Neural progenitor cell (in vitro differentiated cells): ENCODE results near the gene TMEM154. TPM values are rescaled to one million over a fixed set of nuclear protein-coding genes. Genes with fewer than 3 reads are reported as not detected.
A peak's percentile ranks its signal among the peaks of the same experiment; 100 is the strongest.

Source experiments
- DNase-seq: peaks from one replicate; pipeline ENCODE4 v3.0.0-alpha.2; 2016; ENCODE audit warnings: low spot score
- H2AFZ ChIP-seq: fragments of 200-600 bp; sonication (generic); replicated peaks from 2 replicates; pipeline ENCODE4 v1.6.1; 2016; ENCODE audit warnings: antibody characterized with exemption
- H3F3A ChIP-seq: fragments of 200-600 bp; sonication (generic); 2 replicates; pipeline ENCODE4 v1.6.1; 2016; ENCODE audit warnings: antibody characterized with exemption, low read depth
- H3K27ac ChIP-seq: fragments of 200-600 bp; sonication (generic); 2 replicates; pipeline ENCODE4 v1.5.1; 2016; ENCODE audit warnings: mild to moderate bottlenecking
- H3K27me3 ChIP-seq: fragments of 200-600 bp; sonication (generic); 2 replicates; pipeline ENCODE4 v1.6.1; 2016; ENCODE audit warnings: mild to moderate bottlenecking, moderate library complexity
- H3K36me3 ChIP-seq: fragments of 200-600 bp; sonication (generic); 2 replicates; pipeline ENCODE4 v1.5.1; 2016
- H3K4me1 ChIP-seq: fragments of 200-600 bp; sonication (generic); 2 replicates; pipeline ENCODE4 v1.6.1; 2016; ENCODE audit warnings: mixed run types
- H3K4me2 ChIP-seq: fragments of 200-600 bp; sonication (generic); 2 replicates; pipeline ENCODE4 v1.6.1; 2016
- H3K4me3 ChIP-seq: fragments of 200-600 bp; sonication (generic); 2 replicates; pipeline ENCODE4 v1.5.1; 2016
- H3K79me2 ChIP-seq: fragments of 200-600 bp; sonication (generic); 2 replicates; pipeline ENCODE4 v1.6.1; 2016; ENCODE audit warnings: low read depth
- H3K9ac ChIP-seq: fragments of 200-600 bp; sonication (generic); 2 replicates; pipeline ENCODE4 v1.6.1; 2016
- H3K9me3 ChIP-seq: fragments of 200-600 bp; sonication (generic); 2 replicates; pipeline ENCODE4 v1.5.1; 2016; ENCODE audit warnings: low read depth
- H4K20me1 ChIP-seq: fragments of 200-600 bp; sonication (generic); 2 replicates; pipeline ENCODE4 v1.6.1; 2016; ENCODE audit warnings: low read depth
- H3K27ac Mint-ChIP-seq: 3 replicates; pipeline ENCODE4 v1.8.0; 2021; ENCODE audit warnings: mixed read lengths
- H3K27me3 Mint-ChIP-seq: 2 replicates; pipeline ENCODE4 v1.8.0; 2022; ENCODE audit warnings: low read depth, mild to moderate bottlenecking, inconsistent platforms, moderate library complexity, mixed read lengths; ENCODE audit not compliant: insufficient read depth
- H3K36me3 Mint-ChIP-seq: 3 replicates; pipeline ENCODE4 v1.8.0; 2021; ENCODE audit warnings: mixed read lengths
- H3K4me1 Mint-ChIP-seq: 3 replicates; pipeline ENCODE4 v1.8.0; 2021; ENCODE audit warnings: mixed read lengths
- H3K4me3 Mint-ChIP-seq: 3 replicates; pipeline ENCODE4 v1.8.0; 2021; ENCODE audit warnings: mild to moderate bottlenecking, moderate library complexity, mixed read lengths
- H3K9me3 Mint-ChIP-seq: 3 replicates; pipeline ENCODE4 v1.8.0; 2020; ENCODE audit warnings: mixed read lengths
- CTCF ChIP-seq: fragments of 200-600 bp; sonication (generic); IDR thresholded peaks from 2 replicates; pipeline ENCODE4 v1.5.1; 2017; ENCODE audit warnings: antibody characterized with exemption, mild to moderate bottlenecking
- EZH2 ChIP-seq: fragments of 200-600 bp; sonication (generic); IDR thresholded peaks from 2 replicates; pipeline ENCODE4 v1.6.1; 2017; ENCODE audit warnings: antibody characterized with exemption, mild to moderate bottlenecking, moderate library complexity
- EZH2phosphoT487 ChIP-seq: fragments of 200-600 bp; sonication (generic); IDR thresholded peaks from 2 replicates; pipeline ENCODE4 v1.6.1; 2017; ENCODE audit warnings: antibody characterized with exemption
- total RNA-seq: library from RNA; depleted of rRNA; stranded (reverse); fragments of >200 nt; gene quantifications from 2 replicates; pipeline ENCODE4 v1.2.3, GENCODE V29; 2015; ENCODE audit warnings: low replicate concordance

The TMEM154 gene
- total RNA-seq, 1 donor from 2014 or later, result 3.0 TPM

DNA sequence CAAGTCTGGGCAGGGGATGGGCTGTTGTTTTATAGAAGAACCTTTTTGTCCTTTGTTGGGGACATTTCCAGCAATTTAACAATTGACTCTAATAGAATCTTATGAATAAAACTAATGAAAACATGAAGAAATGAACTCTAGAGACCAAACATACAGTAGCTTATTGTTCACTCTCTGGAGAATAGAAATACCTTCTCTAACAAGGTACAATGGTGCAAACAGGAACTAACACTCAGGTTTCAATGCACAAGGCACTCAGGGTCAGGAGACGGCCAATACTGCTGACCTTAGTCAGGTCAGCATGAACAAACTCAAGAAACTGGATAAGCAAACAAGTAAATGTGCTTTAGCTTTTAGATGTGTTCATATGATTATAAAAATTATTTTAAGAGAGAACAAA, 104.3 kb downstream of the TMEM154 start:
- Histone ChIP-seq H4K20me1 (no peaks in the 10 kb centered on the region), H3K79me2 (no peaks in the 10 kb centered on the region), H3K9me3 (no peaks in the 10 kb centered on the region), H3F3A (no peaks in the 10 kb centered on the region), H3K9ac (no peak overlapping the region), H3K27ac (no peak overlapping the region), H2AFZ (no peak overlapping the region), H3K4me2 (no peak overlapping the region), H3K4me3 (no peak overlapping the region), H3K36me3 (no peaks in the 10 kb centered on the region), H3K27me3 (no peaks in the 10 kb centered on the region), H3K4me1 (no peaks in the 10 kb centered on the region)
- peaks cover 2% of the 10 kb centered on the region for H3K27me3 Mint-ChIP-seq
- H3K4me3 Mint-ChIP-seq, result no peak overlapping the region
- no peaks in the 10 kb centered on the region for H3K36me3 Mint-ChIP-seq
- H3K27ac Mint-ChIP-seq, result no peak overlapping the region
- no peaks in the 10 kb centered on the region for H3K4me1 Mint-ChIP-seq
- no peaks in the 10 kb centered on the region for H3K9me3 Mint-ChIP-seq
- DNase-seq, result no peak
- no peak for TF ChIP-seq CTCF
- TF ChIP-seq EZH2phosphoT487, result no peak
- TF ChIP-seq EZH2, result no peak

DNA sequence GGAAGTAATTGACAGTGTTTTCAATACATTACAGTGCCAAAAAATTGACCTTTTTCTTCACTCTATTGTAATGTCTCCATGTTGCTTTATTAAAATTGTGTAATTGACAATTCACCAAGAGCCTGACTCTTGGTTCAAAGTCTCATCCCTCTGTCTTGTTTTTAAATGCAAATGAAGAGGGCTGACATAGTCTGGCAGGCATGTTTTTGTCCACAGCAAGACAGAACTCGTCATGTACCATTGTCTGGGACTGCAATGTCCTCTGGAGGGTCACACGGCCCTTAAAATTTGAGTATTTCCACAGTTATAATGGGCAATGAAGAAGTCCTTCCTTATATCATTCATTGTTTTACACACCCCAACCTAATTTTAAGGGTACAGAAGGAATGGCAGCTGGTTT, 105.9 kb downstream of the TMEM154 start:
- H3K9me3 Mint-ChIP-seq, result no peaks in the 10 kb centered on the region
- Histone ChIP-seq H2AFZ (no peak overlapping the region), H3K27me3 (no peaks in the 10 kb centered on the region), H3K27ac (no peak overlapping the region), H3K4me2 (no peak overlapping the region), H3K9ac (no peak overlapping the region), H3K79me2 (no peaks in the 10 kb centered on the region), H4K20me1 (no peaks in the 10 kb centered on the region), H3K9me3 (no peaks in the 10 kb centered on the region), H3K4me3 (no peak overlapping the region), H3F3A (no peaks in the 10 kb centered on the region), H3K36me3 (no peaks in the 10 kb centered on the region), H3K4me1 (no peaks in the 10 kb centered on the region)
- H3K36me3 Mint-ChIP-seq, result no peaks in the 10 kb centered on the region
- no peak for DNase-seq
- peaks cover 2% of the 10 kb centered on the region for H3K27me3 Mint-ChIP-seq
- TF ChIP-seq EZH2phosphoT487, result no peak
- no peak for TF ChIP-seq EZH2
- no peak for TF ChIP-seq CTCF
- H3K4me3 Mint-ChIP-seq, result no peak overlapping the region
- H3K4me1 Mint-ChIP-seq, result no peaks in the 10 kb centered on the region
- no peak overlapping the region for H3K27ac Mint-ChIP-seq

DNA sequence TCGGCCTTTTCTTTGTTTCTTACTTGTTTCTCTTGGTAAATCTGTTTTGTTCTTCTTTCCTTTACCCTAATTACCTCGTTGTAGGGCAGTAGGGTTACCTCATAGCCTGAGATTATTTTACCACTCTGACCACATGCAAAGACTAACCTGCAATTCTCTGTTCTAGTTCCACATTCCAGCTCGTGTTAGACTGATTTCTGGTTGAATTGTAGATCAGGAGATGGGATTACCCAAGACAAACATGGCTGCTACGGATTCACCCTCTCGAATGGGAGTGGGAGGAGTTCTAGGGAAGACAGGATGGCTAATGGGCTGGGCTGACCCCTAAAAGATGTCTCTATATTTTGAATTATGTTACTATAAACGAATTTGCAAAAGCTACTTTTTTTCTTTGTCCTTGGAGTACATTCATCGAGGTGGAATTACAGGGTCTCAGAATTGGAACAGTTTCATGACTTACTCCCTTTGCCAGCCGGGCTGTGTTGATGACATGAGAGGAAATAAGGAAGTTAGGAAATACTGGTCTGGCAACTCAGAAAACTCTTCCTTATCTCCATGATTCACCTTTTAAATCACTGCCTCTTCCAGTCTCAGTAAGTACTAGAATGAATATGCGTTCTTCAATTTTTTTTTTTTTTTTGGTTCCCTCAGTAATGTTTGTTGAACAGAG, 107.2 kb downstream of the TMEM154 start:
- no peak for DNase-seq
- Mint-ChIP-seq H3K27ac (no peak overlapping the region), H3K4me1 (no peaks in the 10 kb centered on the region), H3K9me3 (no peaks in the 10 kb centered on the region), H3K36me3 (no peaks in the 10 kb centered on the region), H3K27me3 (peaks cover 2% of the 10 kb centered on the region), H3K4me3 (no peak overlapping the region)
- no peaks in the 10 kb centered on the region for H3K4me1 ChIP-seq
- H3K9ac ChIP-seq, result no peak overlapping the region
- no peaks in the 10 kb centered on the region for H3K27me3 ChIP-seq
- no peaks in the 10 kb centered on the region for H4K20me1 ChIP-seq
- no peak for TF ChIP-seq EZH2phosphoT487
- no peak for TF ChIP-seq EZH2
- no peak for TF ChIP-seq CTCF
- peak overlapping the region; percentile 91 for H2AFZ ChIP-seq
- H3K79me2 ChIP-seq, result no peaks in the 10 kb centered on the region
- no peak overlapping the region for H3K27ac ChIP-seq
- no peaks in the 10 kb centered on the region for H3F3A ChIP-seq
- no peaks in the 10 kb centered on the region for H3K9me3 ChIP-seq
- H3K36me3 ChIP-seq, result no peaks in the 10 kb centered on the region
- no peak overlapping the region for H3K4me3 ChIP-seq
- H3K4me2 ChIP-seq, result no peak overlapping the region
